Measurements from ENCODE around the gene DYNC1I1.
"Not testable (repeated sequence)": the region's sequence is repeated elsewhere in the genome, so short reads cannot be mapped to it uniquely, and the experiment has no call there.

The DYNC1I1 gene

DNA sequence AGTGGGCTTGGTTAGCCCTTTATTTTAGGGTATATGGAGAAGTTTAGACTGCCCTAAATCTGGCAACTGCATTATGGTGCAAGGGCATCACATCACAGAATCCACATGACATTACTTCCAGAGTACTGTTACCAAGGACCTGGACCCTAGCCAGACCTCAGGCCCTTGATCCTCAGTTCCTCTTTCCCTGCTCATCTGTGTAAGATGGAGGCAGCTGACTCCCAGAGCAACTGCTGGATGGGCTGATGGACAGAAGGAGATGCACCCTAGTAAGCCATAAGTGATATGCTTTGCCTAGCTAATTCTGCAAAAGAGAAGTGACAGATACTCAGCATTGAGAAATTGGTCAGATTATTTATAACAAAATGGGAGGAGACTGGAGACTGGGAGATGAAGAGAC is 131.7 kb downstream of the DYNC1I1 start:
- DNase-seq (ENCODE audit: insufficient read length, low spot score): no peak
- FAIRE-seq: no peak

DNA sequence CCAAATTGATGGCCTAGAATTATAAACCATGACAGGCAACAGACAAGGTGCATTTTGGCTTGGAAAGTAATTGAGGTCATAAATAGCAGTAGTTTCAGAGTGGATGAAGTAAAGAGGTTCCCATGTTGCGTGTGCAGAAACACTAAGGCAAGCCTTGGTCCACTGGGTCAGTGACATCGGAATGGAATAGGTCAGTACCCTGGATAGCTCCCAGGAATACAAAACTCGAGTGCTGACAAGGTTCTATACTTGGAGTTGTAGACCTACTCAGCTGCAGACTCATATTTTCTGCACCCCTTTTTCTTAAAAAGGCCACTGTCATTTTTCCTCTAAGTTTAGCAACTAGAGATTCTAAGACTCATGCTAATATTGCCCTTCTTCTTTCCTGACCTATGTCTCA is 132.8 kb downstream of the DYNC1I1 start:
- FAIRE-seq (no peak), DNase-seq (ENCODE audit: insufficient read length, low spot score) (no peak)

DNA sequence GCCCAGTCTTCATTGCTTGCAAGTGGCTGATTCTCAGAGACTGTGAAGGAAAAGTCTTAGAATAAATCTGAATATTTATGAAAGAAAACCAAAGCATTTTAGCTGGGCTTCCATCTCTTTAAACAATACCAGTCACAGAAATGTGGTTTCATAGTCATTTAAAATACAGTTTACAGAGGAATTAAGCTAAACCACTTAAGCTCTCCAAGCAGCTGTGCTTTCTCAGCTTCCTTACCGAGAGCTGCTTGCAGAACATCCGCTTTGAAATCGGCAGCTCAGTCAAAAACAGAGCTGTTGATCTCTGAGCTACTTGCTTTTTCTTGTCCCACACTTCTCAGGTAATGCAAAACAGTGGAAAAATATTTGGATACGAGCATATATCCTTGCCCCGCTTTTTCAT is 134.5 kb downstream of the DYNC1I1 start:
- FAIRE-seq (no peak), DNase-seq (ENCODE audit: insufficient read length, low spot score) (no peak)

DNA sequence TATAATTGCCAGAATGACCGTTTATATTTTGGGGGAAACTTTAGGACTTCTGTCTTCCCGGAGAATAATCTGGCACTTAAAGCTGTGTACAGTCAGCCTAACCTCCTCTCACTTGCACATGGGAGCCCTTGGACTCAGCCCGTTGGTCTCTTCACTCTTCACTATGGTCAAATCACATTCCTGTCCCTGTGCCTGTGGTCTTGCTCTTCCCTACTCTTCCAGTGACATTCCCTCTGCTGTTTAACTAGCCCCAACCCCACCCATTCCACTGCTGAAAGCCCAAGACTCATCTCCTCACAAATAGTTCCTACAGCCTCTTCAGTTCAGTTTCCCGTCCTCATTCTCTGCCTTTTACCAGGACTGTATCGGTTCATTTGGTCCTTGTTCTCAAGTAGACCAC is 135.0 kb downstream of the DYNC1I1 start:
- DNase-seq (ENCODE audit: insufficient read length, low spot score): no peak
- no peak for FAIRE-seq

DNA sequence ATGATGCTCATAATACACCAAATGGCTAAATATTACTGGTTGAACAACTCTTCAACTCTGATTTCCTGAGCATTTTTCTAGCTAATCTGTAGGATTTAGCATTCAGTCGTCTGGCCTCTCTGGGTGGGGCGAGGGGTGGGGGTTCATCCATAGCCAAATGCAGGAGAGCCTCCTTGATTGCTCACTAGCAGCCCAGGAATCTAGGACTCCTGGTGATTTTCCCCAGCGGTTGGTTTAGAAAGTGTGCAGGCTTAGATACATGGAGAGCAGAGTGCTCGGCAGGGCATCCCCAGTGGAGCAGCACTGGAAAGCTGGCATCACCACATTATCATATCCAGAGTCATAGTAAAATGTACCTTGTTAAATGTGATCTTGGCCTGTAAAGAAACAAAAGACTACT is 136.1 kb downstream of the DYNC1I1 start:
- DNase-seq (ENCODE audit: insufficient read length, low spot score) (no peak), FAIRE-seq (no peak)

DNA sequence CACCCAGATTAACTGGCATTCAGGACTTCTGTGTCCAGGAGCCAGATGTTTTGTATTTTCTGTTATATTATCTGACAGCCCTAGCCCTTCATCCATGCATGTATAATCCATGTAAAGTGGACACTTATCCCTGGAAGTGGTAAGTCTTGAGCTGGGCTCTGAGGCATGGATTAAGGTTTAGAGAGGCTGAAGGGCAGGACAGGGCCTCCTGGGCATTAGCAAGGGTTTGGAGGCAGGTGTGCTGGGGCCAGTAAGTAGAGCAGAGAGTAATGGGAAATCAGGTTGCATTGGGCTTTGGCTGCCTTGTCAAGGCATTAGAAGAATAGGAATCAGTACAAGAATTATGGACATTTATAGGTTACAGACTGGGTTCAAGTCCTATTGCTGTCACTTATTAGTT is 138.0 kb downstream of the DYNC1I1 start:
- FAIRE-seq (no peak), DNase-seq (ENCODE audit: insufficient read length, low spot score) (no peak)

DNA sequence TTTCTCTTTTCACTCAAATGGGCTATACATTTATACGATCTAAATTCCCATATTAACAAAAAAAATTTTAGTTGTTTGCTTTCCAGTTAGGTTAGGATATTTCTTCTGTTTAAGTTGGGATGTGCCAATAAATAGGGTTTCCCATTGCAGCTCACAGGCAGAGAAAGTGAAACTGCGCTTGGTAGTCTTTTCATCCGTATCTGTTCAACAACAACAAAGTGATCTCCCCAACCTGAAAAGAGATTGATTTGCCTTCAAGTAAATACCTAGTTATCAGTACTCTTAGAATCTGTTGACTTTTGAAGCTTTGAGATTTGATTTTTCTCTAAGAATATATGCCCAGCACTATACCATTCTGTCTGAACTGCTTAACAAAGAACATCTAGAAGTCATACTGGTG is 143.4 kb downstream of the DYNC1I1 start:
- DNase-seq (ENCODE audit: insufficient read length, low spot score) (no peak), FAIRE-seq (no peak)

DNA sequence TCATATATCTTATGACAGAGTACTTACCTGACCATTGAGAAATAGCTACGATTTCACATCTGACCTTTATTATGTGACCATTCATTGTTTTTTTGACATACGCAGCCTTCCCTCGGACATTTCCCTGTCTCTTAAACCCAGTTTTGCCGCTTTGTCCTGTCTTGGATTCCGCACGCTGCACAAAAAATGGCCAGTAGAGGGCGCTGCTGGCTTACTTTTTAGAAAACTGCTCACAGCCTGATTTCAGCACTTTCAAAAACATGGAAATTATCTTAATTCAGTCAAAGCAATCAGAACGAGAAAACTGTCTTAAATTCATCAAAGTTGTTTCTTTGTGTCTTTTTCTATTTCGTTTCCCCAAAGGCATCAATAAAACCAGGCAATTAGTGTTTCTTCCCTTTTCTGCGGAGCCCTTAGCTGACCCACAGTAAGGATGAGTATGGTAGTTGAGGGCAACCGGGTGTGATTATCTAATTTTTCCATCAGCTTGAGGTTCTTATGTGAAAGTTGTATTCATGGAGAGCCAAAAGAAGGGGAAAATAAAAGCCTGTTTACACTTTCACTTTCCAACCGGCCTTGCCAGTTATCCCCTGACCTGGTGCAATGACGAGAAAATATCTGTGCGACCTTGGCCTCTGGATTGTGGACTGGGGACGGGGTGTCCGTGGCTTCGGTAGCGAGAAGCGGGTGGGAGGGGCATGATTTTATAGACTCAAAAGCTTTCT is 144.4 kb downstream of the DYNC1I1 start:
- peak; percentile 92 for FAIRE-seq
- DNase-seq (ENCODE audit: insufficient read length, low spot score): peak; percentile 30

DNA sequence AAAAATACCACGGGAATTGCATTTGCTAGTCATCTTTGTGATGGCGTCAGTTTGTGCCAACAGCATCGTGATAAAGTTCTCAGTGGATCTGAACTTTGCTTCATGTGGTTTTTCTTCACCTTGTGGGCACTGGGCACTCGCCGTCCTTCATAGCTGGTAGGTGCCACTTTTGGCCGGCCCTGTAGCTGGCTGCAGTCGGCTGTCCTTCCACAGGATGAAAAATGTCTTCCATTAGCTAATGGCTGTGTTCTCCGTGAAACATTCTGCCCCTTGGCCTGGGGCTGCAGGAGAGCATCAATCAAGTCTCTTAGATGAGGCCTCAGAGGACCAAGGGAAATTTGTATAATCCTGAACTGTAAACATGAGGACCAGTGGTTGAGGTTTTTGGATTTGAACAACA is 145.3 kb downstream of the DYNC1I1 start:
- FAIRE-seq (no peak), DNase-seq (ENCODE audit: insufficient read length, low spot score) (no peak)

DNA sequence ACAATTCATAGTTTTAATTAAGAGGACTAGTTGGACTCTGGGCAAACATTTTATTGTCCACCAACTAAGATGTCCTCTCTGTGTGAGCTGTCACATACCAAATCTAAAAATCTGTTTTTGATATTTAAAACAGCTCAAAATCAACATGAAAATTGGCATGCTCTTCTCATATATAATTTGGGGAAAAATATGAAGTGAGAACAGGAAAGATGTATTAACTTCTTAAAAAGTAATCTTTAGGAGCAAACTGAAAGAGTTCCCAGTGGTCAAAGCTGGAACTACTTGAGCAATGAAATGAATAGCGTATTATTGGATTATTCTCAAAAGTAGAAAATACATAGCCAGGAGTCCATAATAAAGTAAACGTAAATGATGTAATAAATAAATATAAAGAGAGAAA is 147.2 kb downstream of the DYNC1I1 start:
- FAIRE-seq: no peak

DNA sequence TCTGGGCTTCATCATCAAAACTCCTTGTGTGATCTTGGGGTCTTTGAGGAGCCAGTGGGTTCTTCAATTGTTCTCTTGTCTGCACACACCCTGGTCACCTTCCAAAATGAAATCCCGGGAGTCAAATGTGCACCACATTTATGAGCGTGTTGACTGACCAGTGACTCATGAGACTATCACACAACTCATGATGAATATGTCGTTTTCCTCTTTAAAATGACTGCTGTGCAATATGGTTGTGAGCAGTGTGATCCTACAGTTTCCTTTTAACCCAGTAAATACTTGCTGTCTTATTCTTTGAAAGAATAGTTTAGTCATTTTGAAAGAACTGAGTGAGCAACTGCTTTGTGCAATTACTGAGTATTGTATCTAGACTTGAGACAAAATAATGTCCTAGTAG is 149.2 kb downstream of the DYNC1I1 start:
- FAIRE-seq: no peak
- no peak for DNase-seq (ENCODE audit: insufficient read length, low spot score)

More for the DNA sequence above, 147.2 kb downstream of the DYNC1I1 start:
- DNase-seq (ENCODE audit: insufficient read length, low spot score): no peak

DNA sequence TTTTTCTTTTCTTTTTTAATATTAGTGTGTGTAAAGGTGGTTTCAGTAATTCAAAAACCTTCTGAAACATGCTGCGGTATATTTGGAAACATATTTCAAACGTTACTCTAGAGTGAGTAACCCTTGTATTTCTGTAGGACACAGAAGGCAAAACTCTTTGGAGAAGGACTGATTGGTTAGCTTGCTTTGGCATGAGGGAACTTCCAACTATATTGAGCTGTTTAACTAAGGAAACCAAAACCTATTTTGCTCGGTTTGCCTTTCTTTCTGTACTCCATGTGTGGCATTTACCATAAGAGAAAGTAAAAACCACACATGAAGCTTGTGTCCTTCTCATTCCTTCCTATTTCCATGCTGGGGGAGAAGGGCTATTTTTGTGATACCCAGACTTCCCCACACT is 149.8 kb downstream of the DYNC1I1 start:
- FAIRE-seq: no peak
- DNase-seq (ENCODE audit: insufficient read length, low spot score): no peak

DNA sequence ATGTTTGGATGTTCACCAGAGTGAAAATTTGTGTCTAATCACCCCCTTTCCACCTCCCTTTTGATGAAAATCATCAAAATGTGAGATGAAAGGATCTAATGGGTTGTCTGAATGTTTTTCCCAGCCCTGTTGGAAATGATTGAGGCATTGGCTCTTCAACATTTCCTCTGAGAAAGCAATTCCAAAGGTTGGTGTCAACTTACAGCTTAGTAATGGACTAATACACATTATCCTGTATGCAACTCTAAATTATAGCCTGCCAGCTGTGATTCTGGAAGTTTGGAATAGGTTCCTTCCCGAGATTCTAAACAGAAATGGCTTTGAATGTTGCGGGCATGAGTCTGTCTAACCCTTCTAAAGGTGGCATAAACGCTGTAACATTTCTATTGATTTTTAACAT is 152.9 kb downstream of the DYNC1I1 start:
- FAIRE-seq (no peak), DNase-seq (ENCODE audit: insufficient read length, low spot score) (no peak)

DNA sequence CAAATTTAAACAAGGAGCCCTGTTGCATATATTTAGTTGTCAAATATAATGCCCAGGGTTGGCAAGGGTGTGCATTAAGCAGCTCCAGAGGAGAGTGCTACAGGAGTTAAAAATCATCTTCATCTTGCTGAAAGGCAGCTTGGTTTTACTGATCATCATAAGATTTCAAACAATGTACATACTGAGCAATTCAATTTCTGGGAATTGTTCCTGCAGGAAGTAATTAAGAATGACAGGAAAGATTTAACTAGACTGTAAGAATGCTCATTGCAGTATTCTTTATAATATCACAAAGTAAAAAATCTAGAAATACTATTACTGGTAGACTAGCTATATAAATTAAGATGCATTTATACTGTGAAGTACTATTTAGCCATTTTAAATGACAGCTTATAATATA is 153.6 kb downstream of the DYNC1I1 start:
- DNase-seq (ENCODE audit: insufficient read length, low spot score) (no peak), FAIRE-seq (no peak)

DNA sequence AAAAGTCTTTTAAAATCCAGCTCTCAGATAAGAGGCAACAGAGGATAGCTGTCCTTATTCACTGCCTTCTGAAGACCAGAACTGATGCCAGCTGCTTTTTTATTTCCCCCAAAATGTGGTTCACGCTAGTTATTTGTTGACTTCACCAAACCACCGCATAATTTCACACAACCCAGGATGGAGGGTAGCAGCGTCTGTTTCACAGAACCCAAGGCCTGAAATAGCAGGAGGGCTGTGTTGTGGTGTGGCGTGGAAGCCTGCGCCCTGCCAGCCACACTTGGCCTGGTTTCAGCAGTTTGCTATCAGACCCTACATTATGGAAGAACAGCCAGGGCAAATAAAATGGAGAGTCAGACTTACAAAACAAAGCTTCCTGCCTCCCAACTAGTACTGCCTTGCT is 155.4 kb downstream of the DYNC1I1 start:
- FAIRE-seq: no peak
- DNase-seq (ENCODE audit: insufficient read length, low spot score): no peak

DNA sequence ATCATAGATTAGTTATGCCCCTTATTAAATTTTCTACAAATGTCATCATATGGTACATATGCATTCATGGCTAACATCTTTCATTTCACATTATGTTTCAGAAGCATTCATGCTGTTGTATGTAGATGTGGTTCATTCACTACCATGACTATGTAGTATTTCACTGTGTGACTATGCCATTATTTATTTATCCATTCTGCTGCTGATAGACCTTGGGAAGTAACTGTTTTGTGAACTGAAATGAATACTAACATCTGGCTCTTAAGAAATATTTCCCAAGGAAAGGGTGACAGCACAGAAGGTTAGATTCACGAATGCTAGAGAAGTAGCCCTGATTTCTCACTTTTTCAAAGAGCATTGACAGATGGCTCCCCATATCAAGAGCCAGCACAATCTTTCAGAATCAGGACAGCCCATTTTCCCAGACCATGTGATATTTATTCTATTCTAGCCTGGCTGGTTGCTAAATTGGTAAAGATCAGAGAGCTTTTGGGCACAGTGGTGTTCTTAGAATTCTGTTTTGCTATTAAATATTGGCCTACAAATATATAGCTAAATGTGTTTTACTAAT is 157.4 kb downstream of the DYNC1I1 start:
- no peak for DNase-seq (ENCODE audit: insufficient read length, low spot score)
- no peak for FAIRE-seq

DNA sequence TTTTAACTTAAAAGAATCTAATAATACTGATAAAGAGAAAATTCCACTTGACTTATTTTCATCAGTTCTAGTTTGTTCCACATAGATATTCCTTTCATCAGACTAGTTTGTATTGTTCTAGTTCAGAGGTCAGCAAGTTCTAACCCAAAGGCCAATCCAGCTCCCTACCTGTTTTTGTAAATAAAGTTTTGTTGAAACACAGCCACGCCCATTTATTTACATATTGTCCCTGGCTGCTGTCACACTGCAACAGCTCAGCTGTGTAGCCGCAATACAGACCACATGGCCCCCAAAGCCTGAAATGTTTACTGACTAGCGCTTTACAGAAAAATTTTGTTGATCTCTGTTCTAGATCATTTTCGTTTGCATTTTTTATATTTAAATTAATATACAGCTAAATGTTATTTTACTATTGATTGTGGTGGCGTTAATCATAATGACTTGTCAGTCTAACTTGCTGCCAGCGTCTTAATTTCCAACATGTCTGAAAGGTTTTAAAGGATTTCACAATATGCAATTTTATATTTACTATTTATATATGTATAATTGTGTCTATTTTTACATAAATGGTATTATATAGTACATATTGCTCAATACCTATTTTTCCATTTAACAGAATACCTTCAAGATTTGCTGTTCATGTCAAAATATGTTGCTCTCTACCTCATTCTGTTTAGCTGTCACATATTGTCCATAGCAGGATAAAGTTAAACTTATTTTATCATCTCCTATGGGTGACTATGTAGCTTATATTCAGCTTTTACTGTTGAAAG is 159.3 kb downstream of the DYNC1I1 start:
- no peak for FAIRE-seq
- no peak for DNase-seq (ENCODE audit: insufficient read length, low spot score)

DNA sequence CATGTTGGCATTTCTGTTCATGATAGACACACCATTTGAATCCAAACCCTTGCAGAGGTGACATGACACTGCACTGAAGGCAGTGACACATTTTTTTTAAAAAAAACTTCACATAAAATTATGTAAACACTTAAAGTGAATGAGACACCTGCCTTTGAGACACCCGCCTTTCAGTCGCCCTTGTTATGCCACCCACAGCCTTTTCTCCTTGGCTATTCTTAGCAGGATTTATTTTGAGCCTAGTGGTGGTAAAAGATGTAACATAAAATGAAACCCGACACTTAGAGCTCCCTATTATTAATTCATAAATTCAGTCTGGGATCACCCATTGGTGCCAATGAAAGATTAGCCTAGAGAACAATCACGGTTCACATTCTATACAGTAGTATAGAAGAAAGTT is 161.3 kb downstream of the DYNC1I1 start:
- DNase-seq (ENCODE audit: insufficient read length, low spot score): no peak

DNA sequence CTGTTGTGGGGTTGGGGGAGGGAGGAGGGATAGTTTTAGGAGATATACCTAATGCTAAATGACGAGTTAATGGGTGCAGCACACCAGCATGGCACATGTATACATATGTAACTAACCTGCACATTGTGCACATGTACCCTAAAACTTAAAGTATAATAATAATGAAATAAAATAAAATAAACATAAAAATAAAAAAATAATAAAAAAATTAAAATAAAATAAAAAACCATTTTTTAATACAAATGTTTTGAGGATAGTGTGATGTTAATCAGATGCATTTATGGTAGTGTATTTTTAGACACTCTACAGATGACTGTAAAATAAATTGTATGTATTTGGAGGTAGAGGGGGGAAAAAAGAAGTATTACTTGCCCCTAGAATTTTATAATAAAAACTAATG is 172.5 kb downstream of the DYNC1I1 start:
- FAIRE-seq; DNase-seq (ENCODE audit: insufficient read length, low spot score): not testable (repeated sequence)

More for the DNA sequence above, 161.3 kb downstream of the DYNC1I1 start:
- FAIRE-seq: no peak

DNA sequence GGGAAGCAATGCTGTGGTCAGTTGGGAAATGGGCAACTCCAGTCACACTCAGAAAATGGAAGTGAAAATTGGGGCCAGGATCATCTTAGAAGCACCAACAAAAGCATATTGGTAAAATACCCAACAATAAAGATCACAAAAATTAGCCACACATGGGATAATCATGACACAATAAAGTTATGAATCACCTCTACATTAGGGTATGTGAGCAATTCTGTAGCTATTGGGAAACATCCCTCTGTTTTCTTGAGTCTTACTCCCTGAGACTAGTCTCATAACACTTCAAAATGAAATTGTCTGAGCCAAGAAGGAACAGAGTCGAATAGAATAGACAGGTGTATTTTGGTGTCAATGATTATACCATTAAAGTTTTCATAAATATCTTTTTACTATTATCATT is 178.3 kb downstream of the DYNC1I1 start:
- FAIRE-seq (no peak), DNase-seq (ENCODE audit: insufficient read length, low spot score) (no peak)

DNA sequence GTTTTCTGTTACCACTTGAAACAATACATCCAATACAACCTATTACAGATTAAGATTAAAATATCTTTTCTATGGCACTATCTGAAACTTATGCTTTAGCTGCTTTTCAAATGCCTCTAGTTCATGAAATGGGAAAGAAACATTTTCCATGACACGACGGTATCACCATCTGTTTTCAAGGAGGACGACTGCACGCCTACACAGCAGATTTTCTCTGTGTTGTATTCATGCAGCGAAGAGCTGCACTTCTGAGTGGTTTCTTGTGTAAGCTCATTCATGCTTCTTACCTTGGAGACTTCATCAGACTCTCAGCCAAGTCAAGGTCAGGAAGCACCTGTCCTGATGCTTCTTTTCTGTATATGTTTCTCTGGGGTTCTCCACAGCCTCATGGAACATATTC is 179.2 kb downstream of the DYNC1I1 start:
- FAIRE-seq: no peak
- DNase-seq (ENCODE audit: insufficient read length, low spot score): no peak
